ENCODE measurements around the gene PLEKHA5. TPM values are rescaled to one million over a fixed set of nuclear protein-coding genes. Genes with fewer than 3 reads are reported as not detected.

The PLEKHA5 gene
- polyA plus RNA-seq, 1 of the 3 experiments (the other 2 are of a cell fraction) = 7.1 TPM

DNA sequence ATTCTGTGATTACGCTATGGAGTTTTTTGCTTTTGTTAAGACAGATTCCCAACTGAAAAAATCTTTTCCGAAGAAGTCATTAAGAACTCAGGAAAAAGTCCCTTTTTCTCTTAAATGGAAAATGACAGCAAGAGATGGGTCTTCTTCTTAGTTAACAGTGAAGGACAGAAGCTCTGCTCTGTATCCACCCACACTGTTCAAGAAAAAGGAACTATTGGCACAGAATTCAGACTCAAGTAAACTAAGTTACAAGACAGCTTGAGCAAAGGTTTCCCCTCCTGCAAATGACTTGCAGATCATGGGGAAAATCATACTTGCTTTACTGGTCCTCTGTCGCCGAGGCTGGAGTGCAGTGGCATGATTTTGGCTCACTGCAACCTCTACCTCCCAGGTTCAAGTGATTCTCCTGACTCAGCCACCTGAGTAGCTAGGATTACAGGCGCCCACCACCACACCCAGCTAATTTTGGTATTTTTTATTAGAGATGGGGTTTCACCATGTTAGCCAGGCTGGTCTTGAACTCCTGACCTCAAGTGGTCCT, 172.6 kb downstream of the PLEKHA5 start:
- Histone ChIP-seq H3K9me3 (no peaks in the 10 kb centered on the region), H3K9ac (no peak overlapping the region), H3K36me3 (replicated peaks in 1 of 2; ENCODE audit: control insufficient read depth in 1 of 2, insufficient read depth in 2 of 2, low read length in 1 of 2) (no peaks in the 10 kb centered on the region), H2AFZ (ENCODE audit: low read depth) (no peak overlapping the region), H3K4me2 (no peak overlapping the region), H3K79me2 (ENCODE audit: insufficient read depth) (no peaks in the 10 kb centered on the region), H4K20me1 (ENCODE audit: insufficient read depth) (no peaks in the 10 kb centered on the region), H3K27ac (ENCODE audit: low read depth in 2 of 2, low read length in 1 of 2) (no peak overlapping the region), H3K4me1 (ENCODE audit: control insufficient read depth in 1 of 2, insufficient read depth in 2 of 2, low read depth in 1 of 2, low read length in 1 of 2) (peaks cover 0 to 4% of the 10 kb centered on the region in 2 experiments; a peak in 1 of 4 replicates), H3K9me2 (no peaks in the 10 kb centered on the region), H3K4me3 (ENCODE audit: low read depth in 2 of 2, low read length in 1 of 2) (no peak overlapping the region), H3F3A (replicated peaks; ENCODE audit: insufficient read depth) (peaks cover 2% of the 10 kb centered on the region), H3K27me3 (ENCODE audit: insufficient read depth) (no peaks in the 10 kb centered on the region)
- 98% methylated on average over 5 of the region's 5 CpGs for WGBS (ENCODE audit: low lambda C conversion rate)
- ChIA-PET POLR2A (no interaction called here), CTCF (interaction anchor here (1.5 kb wide), 1 partner anchor 14 kb away, joined by 5 read pairs; no protein-coding TSS in a partner anchor)
- TF ChIP-seq FOXJ3 (CRISPR knock-in tag; IDR thresholded peaks at IDR 0.05) = no peak
- no peak for TF ChIP-seq RAD21 (IDR thresholded peaks at IDR 0.05; ENCODE audit: low read length)
- TF ChIP-seq, protein P1, sequence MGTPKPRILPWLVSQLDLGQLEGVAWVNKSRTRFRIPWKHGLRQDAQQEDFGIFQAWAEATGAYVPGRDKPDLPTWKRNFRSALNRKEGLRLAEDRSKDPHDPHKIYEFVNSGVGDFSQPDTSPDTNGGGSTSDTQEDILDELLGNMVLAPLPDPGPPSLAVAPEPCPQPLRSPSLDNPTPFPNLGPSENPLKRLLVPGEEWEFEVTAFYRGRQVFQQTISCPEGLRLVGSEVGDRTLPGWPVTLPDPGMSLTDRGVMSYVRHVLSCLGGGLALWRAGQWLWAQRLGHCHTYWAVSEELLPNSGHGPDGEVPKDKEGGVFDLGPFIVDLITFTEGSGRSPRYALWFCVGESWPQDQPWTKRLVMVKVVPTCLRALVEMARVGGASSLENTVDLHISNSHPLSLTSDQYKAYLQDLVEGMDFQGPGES (IDR thresholded peaks at IDR 0.05; ENCODE audit: low read depth, low read length) = no peak
- TF ChIP-seq FOSL2 (IDR thresholded peaks at IDR 0.05; ENCODE audit: borderline replicate concordance, low read depth) = no peak
- TF ChIP-seq USF1 (IDR thresholded peaks at IDR 0.05; ENCODE audit: borderline replicate concordance, low read depth) = no peak
- no peak for TF ChIP-seq TCF12 (IDR thresholded peaks at IDR 0.05)
- no peak for DNase-seq

- no peak for DNase-seq
These were observed 174.0 kb downstream of the PLEKHA5 start for GRCh38 chr12:19303496-19303895.

More at GRCh38 chr12:19303496-19303895, 174.0 kb downstream of the PLEKHA5 start:
- no peak overlapping the region for H3K4me3 ChIP-seq (ENCODE audit: low read depth in 2 of 2, low read length in 1 of 2)
- H3K36me3 ChIP-seq (replicated peaks in 1 of 2; ENCODE audit: control insufficient read depth in 1 of 2, insufficient read depth in 2 of 2, low read length in 1 of 2) = no peaks in the 10 kb centered on the region
- 100% methylated on average over 2 of the region's 3 CpGs for WGBS (ENCODE audit: low lambda C conversion rate)
- no peak for TF ChIP-seq TEAD4 (IDR thresholded peaks at IDR 0.05; ENCODE audit: borderline replicate concordance, insufficient read depth)
- no peak for TF ChIP-seq SMC3 (IDR thresholded peaks at IDR 0.05; ENCODE audit: low read depth, low read length)
- no peak for TF ChIP-seq NFIC (IDR thresholded peaks at IDR 0.05; ENCODE audit: borderline replicate concordance)
- TF ChIP-seq FOSL2 (IDR thresholded peaks at IDR 0.05; ENCODE audit: borderline replicate concordance, low read depth) = no peak
- TF ChIP-seq EP300 (IDR thresholded peaks at IDR 0.05; ENCODE audit: borderline replicate concordance in 1 of 2, low read depth in 1 of 2, low read length in 1 of 2) = no peak
- no peak for TF ChIP-seq FOXM1 (IDR thresholded peaks at IDR 0.05; ENCODE audit: low read depth)
- no peak for TF ChIP-seq MEF2A (IDR thresholded peaks at IDR 0.05; ENCODE audit: borderline replicate concordance, low read depth)
- no peak for TF ChIP-seq CTCF (IDR thresholded peaks at IDR 0.05)
- TF ChIP-seq, protein P2, sequence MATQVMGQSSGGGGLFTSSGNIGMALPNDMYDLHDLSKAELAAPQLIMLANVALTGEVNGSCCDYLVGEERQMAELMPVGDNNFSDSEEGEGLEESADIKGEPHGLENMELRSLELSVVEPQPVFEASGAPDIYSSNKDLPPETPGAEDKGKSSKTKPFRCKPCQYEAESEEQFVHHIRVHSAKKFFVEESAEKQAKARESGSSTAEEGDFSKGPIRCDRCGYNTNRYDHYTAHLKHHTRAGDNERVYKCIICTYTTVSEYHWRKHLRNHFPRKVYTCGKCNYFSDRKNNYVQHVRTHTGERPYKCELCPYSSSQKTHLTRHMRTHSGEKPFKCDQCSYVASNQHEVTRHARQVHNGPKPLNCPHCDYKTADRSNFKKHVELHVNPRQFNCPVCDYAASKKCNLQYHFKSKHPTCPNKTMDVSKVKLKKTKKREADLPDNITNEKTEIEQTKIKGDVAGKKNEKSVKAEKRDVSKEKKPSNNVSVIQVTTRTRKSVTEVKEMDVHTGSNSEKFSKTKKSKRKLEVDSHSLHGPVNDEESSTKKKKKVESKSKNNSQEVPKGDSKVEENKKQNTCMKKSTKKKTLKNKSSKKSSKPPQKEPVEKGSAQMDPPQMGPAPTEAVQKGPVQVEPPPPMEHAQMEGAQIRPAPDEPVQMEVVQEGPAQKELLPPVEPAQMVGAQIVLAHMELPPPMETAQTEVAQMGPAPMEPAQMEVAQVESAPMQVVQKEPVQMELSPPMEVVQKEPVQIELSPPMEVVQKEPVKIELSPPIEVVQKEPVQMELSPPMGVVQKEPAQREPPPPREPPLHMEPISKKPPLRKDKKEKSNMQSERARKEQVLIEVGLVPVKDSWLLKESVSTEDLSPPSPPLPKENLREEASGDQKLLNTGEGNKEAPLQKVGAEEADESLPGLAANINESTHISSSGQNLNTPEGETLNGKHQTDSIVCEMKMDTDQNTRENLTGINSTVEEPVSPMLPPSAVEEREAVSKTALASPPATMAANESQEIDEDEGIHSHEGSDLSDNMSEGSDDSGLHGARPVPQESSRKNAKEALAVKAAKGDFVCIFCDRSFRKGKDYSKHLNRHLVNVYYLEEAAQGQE (IDR thresholded peaks at IDR 0.05; ENCODE audit: low read depth, low read length) = no peak
- TF ChIP-seq POLR2AphosphoS5 (IDR thresholded peaks at IDR 0.05; ENCODE audit: low read depth, low read length) = no peak
- no peaks in the 10 kb centered on the region for H3K79me2 ChIP-seq (ENCODE audit: insufficient read depth)
- H3K27me3 ChIP-seq (ENCODE audit: insufficient read depth) = no peaks in the 10 kb centered on the region
- H3K9ac ChIP-seq = no peak overlapping the region
- H3K4me1 ChIP-seq (ENCODE audit: control insufficient read depth in 1 of 2, insufficient read depth in 2 of 2, low read depth in 1 of 2, low read length in 1 of 2) = peaks cover 0 to 4% of the 10 kb centered on the region in 2 experiments; a peak in 1 of 4 replicates
- H2AFZ ChIP-seq (ENCODE audit: low read depth) = no peak overlapping the region
- POLR2A ChIA-PET = no interaction called here
- no peak overlapping the region for H3K27ac ChIP-seq (ENCODE audit: low read depth in 2 of 2, low read length in 1 of 2)
- no peaks in the 10 kb centered on the region for H3K9me2 ChIP-seq
- CTCF ChIA-PET = interaction anchor here (1.0 to 1.7 kb wide), 3 partner anchors 10 to 121 kb away, joined by 4 to 5 read pairs (median 5); no protein-coding TSS in a partner anchor
- no peaks in the 10 kb centered on the region for H4K20me1 ChIP-seq (ENCODE audit: insufficient read depth)
- peaks cover 2% of the 10 kb centered on the region for H3F3A ChIP-seq (replicated peaks; ENCODE audit: insufficient read depth)
- H3K4me2 ChIP-seq = no peak overlapping the region
- no peaks in the 10 kb centered on the region for H3K9me3 ChIP-seq
